Endothelial cell (in vitro differentiated cells): ENCODE measurements around the gene SELENON. TPM values are rescaled to one million over a fixed set of nuclear protein-coding genes. Genes with fewer than 3 reads are reported as not detected.
A peak's percentile ranks its signal among the peaks of the same experiment; 100 is the strongest.

Experiments
- DNase-seq: peaks from one replicate; pipeline ENCODE4 v3.0.0; 2021; ENCODE audit warnings: low spot score
- H3K27ac Mint-ChIP-seq: one replicate; pipeline ENCODE4 v1.8.0; 2021; ENCODE audit warnings: mixed read lengths, inconsistent platforms; ENCODE audit not compliant: unreplicated experiment
- H3K27me3 Mint-ChIP-seq: one replicate; pipeline ENCODE4 v1.8.0; 2021; ENCODE audit warnings: mild to moderate bottlenecking, moderate library complexity, mixed read lengths, inconsistent platforms; ENCODE audit not compliant: unreplicated experiment
- H3K36me3 Mint-ChIP-seq: one replicate; pipeline ENCODE4 v1.8.0; 2021; ENCODE audit warnings: mild to moderate bottlenecking, low read depth, mixed read lengths, inconsistent platforms; ENCODE audit not compliant: unreplicated experiment
- H3K4me1 Mint-ChIP-seq: one replicate; pipeline ENCODE4 v1.8.0; 2021; ENCODE audit warnings: mild to moderate bottlenecking, mixed read lengths, inconsistent platforms; ENCODE audit not compliant: unreplicated experiment
- H3K4me3 Mint-ChIP-seq: one replicate; pipeline ENCODE4 v1.8.0; 2021; ENCODE audit warnings: mild to moderate bottlenecking, mixed read lengths, inconsistent platforms; ENCODE audit not compliant: unreplicated experiment
- H3K9me3 Mint-ChIP-seq: one replicate; pipeline ENCODE4 v1.8.0; 2021; ENCODE audit warnings: mixed read lengths, inconsistent platforms; ENCODE audit not compliant: unreplicated experiment
- CTCF ChIP-seq: fragments of 200-600 bp; sonication (generic); IDR thresholded peaks from one replicate; pipeline ENCODE4 v1.5.0; 2021; ENCODE audit warnings: antibody characterized with exemption; ENCODE audit not compliant: unreplicated experiment
- total RNA-seq: library from RNA; stranded (reverse); fragmentation: NEBNext Ultra II Directional; extraction: Animal tissue kit (Norgen Biotek cat#: 25700); gene quantifications from one replicate; pipeline ENCODE4 v1.2.1, GENCODE V29; 2021; ENCODE audit not compliant: unreplicated experiment

Gene SELENON
- total RNA-seq, 1 donor from 2014 or later, result 284 TPM

GRCh38 chr1:25799352-25799934 is 550 bp upstream of the SELENON start:
- no peak for TF ChIP-seq CTCF
- Mint-ChIP-seq H3K9me3 (no peaks in the 10 kb centered on the region), H3K27ac (peak overlapping the region; percentile 72), H3K4me1 (peaks cover 52% of the 10 kb centered on the region), H3K27me3 (peaks cover 7% of the 10 kb centered on the region), H3K4me3 (peak overlapping the region; percentile 86), H3K36me3 (peaks cover 11% of the 10 kb centered on the region)
- DNase-seq, result no peak

GRCh38 chr1:25800703-25801377 is 847 bp downstream of the SELENON start:
- peaks cover 64% of the 10 kb centered on the region for H3K4me1 Mint-ChIP-seq
- peaks cover 18% of the 10 kb centered on the region for H3K36me3 Mint-ChIP-seq
- DNase-seq, result no peak
- peak overlapping the region; percentile 78 for H3K27ac Mint-ChIP-seq
- H3K4me3 Mint-ChIP-seq, result peak overlapping the region; percentile 91
- no peaks in the 10 kb centered on the region for H3K9me3 Mint-ChIP-seq
- TF ChIP-seq CTCF, result no peak
- peaks cover 10% of the 10 kb centered on the region for H3K27me3 Mint-ChIP-seq

GRCh38 chr1:25802915-25803314 is 2.9 kb downstream of the SELENON start:
- H3K4me1 Mint-ChIP-seq, result peaks cover 53% of the 10 kb centered on the region
- no peak for TF ChIP-seq CTCF
- peaks cover 3% of the 10 kb centered on the region for H3K27me3 Mint-ChIP-seq
- H3K36me3 Mint-ChIP-seq, result peaks cover 18% of the 10 kb centered on the region
- H3K27ac Mint-ChIP-seq, result no peak overlapping the region
- DNase-seq, result no peak
- peak overlapping the region; percentile 20 for H3K4me3 Mint-ChIP-seq
- H3K9me3 Mint-ChIP-seq, result no peaks in the 10 kb centered on the region

- peaks cover 48% of the 10 kb centered on the region for H3K4me1 Mint-ChIP-seq
- H3K27ac Mint-ChIP-seq, result no peak overlapping the region
- no peak for TF ChIP-seq CTCF
Measured at GRCh38 chr1:25803368-25803767, 3.4 kb downstream of the SELENON start.

More at GRCh38 chr1:25803368-25803767, 3.4 kb downstream of the SELENON start:
- no peak for DNase-seq
- no peak overlapping the region for H3K4me3 Mint-ChIP-seq
- H3K36me3 Mint-ChIP-seq, result peaks cover 15% of the 10 kb centered on the region
- H3K9me3 Mint-ChIP-seq, result no peaks in the 10 kb centered on the region
- peaks cover 3% of the 10 kb centered on the region for H3K27me3 Mint-ChIP-seq
